ENCODE results near the gene ZIC2.
A peak's percentile ranks its signal among the peaks of the same experiment; 100 is the strongest.

The ZIC2 gene

DNA sequence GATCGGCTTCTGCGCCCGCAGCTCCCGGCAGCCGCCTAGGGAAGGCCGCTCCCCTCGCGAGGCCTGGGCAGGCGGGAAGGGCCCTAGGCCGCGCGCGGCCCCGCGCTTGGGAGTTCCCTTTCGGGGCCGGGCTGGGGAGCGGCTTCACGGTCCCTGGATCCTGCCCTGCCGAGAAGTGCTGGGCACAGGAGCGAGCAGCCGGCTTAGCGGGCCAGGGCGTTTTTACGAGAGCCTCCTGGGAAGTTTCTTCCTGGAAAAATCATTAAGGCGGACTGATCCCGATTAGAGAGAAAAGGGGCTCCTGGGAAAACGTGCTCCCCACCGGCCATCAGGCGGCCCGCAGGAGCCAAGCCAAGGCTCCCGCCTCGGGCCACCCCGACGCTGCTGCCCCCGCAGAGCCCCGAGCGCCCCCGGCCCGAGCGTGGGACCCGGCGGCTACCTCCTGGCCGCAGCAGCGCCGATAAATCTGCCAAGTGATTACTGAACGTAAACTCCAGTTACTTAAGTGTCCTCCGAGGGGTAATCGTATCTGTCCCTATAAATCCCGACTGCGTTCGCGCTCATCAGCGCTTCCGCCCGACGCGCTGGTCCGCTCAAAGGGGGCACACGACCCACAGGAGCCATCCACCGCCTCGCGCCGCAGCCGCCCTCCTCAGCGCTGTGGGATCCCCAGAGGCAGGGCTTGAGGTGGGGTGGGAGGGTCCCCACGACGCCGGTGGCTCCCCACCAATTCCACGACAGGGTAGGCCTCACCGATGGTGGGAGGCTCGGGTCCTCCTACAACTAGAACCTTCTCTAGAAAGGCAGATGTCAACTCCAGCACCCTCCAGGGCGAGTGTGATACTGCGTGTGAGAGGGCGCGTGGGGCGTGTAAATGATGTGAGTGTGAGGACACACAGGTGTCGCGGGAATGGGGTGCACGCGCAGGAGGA is 12.8 kb upstream of the ZIC2 start:
- peaks cover 42% of the 10 kb centered on the region for H3K4me1 ChIP-seq (ENCODE audit: control insufficient read depth, insufficient read depth, low read length)
- peaks cover 26% of the 10 kb centered on the region for H3K36me3 ChIP-seq (ENCODE audit: control insufficient read depth, insufficient read depth, low read length)
- H3K9ac ChIP-seq (ENCODE audit: low read length) = peak overlapping the region; percentile 84
- H3K27ac ChIP-seq (ENCODE audit: low read depth, low read length) = 0 out of 2 replicates have a peak overlapping the region, but pooled peaks have one; percentile 46
- peak overlapping the region; percentile 91 for H3K4me3 ChIP-seq (ENCODE audit: low read depth, low read length)
- H3K9me3 ChIP-seq (ENCODE audit: control insufficient read depth, insufficient read depth, low read depth, low read length) = no peaks in the 10 kb centered on the region
- peaks cover 68% of the 10 kb centered on the region for H3K27me3 ChIP-seq (ENCODE audit: control insufficient read depth, insufficient read depth, low read length)

DNA sequence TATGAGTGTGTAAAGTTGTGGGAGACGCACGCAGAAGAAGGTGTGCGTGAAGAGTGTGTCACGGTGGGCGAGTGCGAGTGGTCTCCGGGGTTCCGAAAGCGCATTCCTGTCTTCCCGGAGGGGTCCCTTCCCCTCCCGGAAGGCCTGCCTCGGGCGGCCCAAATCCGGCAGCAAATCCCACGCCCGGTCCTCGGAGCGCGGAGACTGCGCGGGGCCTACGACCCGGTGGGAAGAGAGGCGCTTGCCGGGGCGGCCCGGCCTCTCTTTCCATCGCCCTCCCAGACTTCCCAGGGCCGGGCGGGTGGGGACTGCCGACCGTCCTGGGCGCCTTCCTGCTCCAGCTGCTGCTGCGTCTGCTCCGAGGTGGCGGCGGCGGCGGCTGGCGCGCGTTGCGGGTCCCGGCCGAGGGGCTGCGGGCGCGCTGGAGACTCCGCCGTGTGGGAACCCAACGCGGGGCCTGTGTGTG is 12.1 kb upstream of the ZIC2 start:
- Histone ChIP-seq H3K4me3 (ENCODE audit: low read depth, low read length) (peak overlapping the region; percentile 91), H3K9me3 (ENCODE audit: control insufficient read depth, insufficient read depth, low read depth, low read length) (no peaks in the 10 kb centered on the region), H3K9ac (ENCODE audit: low read length) (peak overlapping the region; percentile 84), H3K27ac (ENCODE audit: low read depth, low read length) (no peak overlapping the region), H3K4me1 (ENCODE audit: control insufficient read depth, insufficient read depth, low read length) (peaks cover 47% of the 10 kb centered on the region), H3K36me3 (ENCODE audit: control insufficient read depth, insufficient read depth, low read length) (peaks cover 19% of the 10 kb centered on the region), H3K27me3 (ENCODE audit: control insufficient read depth, insufficient read depth, low read length) (peaks cover 74% of the 10 kb centered on the region)

DNA sequence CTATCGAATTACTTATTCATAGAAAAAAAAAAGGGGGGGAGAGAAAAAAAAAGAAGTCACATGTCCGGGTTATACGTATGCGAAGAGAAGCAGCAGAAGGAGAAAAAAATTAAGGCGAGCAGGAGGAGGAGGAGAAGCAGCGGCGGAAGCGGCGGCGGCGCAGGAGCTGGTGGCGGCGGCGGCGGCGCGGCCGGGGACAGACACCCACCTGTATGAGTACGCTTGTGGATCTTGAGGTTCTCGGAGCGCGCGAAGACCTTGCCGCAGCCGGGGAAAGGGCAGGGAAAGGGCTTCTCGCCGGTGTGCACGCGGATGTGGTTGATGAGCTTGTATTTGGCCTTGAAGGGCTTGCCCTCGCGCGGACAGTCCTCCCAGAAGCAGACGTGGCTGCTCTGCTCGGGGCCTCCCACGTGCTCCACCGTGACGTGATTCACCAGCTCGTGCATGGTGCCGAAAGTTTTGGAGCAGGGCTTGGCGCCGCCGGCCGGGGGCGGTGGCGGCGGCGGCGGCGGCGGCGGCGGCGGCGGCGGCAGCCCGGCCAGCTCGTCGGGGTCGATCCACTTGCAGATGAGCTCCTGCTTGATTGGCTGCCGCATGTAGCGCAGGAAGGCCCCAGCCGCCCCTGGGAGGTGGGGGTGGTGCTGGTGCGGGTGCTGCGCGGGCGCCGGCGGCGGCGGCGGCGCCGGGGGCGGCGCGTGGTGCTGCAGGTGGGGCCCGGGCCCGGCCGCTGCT is 11.5 kb upstream of the ZIC2 start:
- Histone ChIP-seq H3K4me3 (ENCODE audit: low read depth, low read length) (peak overlapping the region; percentile 91), H3K27me3 (ENCODE audit: control insufficient read depth, insufficient read depth, low read length) (peaks cover 80% of the 10 kb centered on the region), H3K4me1 (ENCODE audit: control insufficient read depth, insufficient read depth, low read length) (peaks cover 53% of the 10 kb centered on the region), H3K36me3 (ENCODE audit: control insufficient read depth, insufficient read depth, low read length) (peaks cover 15% of the 10 kb centered on the region), H3K9me3 (ENCODE audit: control insufficient read depth, insufficient read depth, low read depth, low read length) (no peaks in the 10 kb centered on the region), H3K9ac (ENCODE audit: low read length) (peak overlapping the region; percentile 84), H3K27ac (ENCODE audit: low read depth, low read length) (no peak overlapping the region)

DNA sequence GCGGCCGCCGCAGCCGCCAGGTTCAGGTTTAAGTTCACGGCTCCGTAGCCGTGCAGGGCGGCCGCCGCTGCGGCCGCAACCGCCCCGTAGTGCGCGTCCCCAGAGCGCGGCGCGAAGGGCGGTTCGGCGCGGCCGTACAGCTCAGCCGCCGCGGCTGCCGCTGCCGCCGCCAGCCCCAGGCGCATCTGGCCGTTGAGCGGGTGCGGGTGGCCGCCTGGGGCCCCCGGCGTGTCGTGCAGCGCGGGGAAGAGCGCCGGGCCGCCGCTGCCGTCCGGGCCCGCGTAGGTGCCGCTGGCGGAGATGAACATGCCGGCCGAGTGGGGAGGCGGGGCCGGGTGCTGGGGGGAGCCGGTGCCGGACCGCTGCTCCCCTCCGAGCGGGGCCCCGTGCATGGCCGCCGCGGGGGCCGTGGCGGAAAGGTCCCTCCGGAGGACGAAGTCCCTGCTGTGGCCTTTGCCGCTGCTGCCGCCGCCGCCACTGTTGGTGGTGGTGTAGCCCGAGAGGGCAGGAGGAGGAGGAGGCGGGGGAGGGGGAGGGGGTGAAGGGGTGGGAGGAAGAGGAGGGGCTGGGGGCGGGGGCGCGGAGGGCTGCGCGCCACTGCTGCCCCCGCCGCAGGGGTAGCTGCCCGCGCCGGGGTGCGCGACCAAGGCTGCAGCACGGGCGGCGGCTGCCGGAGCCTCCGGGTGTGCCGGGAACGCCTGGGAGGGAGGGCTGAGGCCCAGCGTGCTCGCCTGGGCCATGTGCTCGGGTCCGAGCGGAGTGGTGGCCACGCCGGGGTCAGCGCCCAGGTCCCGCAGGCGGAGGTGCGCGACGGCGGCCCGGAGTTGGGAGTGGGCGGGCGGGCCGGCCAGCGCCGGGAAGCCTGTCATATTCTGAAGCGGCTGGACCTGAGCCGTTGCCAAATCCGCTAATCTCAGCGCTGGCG is 10.7 kb upstream of the ZIC2 start:
- Histone ChIP-seq H3K4me1 (ENCODE audit: control insufficient read depth, insufficient read depth, low read length) (peaks cover 55% of the 10 kb centered on the region), H3K9ac (ENCODE audit: low read length) (peak overlapping the region; percentile 66), H3K36me3 (ENCODE audit: control insufficient read depth, insufficient read depth, low read length) (peaks cover 8% of the 10 kb centered on the region; the same call in 1 of the 2 replicates), H3K9me3 (ENCODE audit: control insufficient read depth, insufficient read depth, low read depth, low read length) (no peaks in the 10 kb centered on the region), H3K4me3 (ENCODE audit: low read depth, low read length) (peak overlapping the region; percentile 91), H3K27me3 (ENCODE audit: control insufficient read depth, insufficient read depth, low read length) (peaks cover 82% of the 10 kb centered on the region), H3K27ac (ENCODE audit: low read depth, low read length) (no peak overlapping the region)

DNA sequence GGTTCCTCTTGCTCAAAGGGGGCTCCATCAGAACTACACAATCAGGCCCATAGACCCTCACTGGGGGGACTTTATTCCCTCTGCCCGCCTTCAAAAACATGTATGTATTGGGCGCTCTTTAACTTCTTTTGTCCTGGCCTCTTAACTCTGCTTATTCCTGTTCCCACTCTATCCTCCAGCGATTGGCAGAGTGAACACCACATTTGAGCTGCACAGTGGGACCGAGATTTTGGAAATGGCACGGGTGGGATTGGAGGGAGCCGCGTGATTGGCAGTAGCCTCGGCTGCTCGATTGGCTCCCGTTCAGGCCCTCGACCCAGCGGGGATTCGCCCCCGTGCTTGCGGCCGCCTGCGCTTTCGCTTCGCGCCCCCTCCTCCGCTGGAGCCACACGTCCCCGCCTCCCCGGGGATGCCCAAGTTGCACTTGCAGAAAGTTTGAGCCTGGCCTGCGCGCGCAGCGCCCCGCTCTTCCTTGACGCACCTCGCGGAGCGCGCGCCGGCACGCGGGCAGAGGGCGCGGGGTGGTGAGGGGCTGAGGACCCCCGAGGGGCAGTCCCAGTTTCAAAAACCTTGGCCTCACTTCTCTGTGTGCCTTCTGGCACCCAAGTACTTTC is 9.9 kb upstream of the ZIC2 start, which contains the start of gene ZIC5:
ZIC5 (minus strand) TSS at position 192 of the 614 bp plus-strand sequence; CDS start at position 28, 164 bp downstream.
- H3K27me3 ChIP-seq (ENCODE audit: control insufficient read depth, insufficient read depth, low read length) = peaks cover 86% of the 10 kb centered on the region
- H3K9ac ChIP-seq (ENCODE audit: low read length) = peak within 1 kb of the TSS; percentile 66
- H3K4me3 ChIP-seq (ENCODE audit: low read depth, low read length) = peak within 1 kb of the TSS; percentile 91

DNA sequence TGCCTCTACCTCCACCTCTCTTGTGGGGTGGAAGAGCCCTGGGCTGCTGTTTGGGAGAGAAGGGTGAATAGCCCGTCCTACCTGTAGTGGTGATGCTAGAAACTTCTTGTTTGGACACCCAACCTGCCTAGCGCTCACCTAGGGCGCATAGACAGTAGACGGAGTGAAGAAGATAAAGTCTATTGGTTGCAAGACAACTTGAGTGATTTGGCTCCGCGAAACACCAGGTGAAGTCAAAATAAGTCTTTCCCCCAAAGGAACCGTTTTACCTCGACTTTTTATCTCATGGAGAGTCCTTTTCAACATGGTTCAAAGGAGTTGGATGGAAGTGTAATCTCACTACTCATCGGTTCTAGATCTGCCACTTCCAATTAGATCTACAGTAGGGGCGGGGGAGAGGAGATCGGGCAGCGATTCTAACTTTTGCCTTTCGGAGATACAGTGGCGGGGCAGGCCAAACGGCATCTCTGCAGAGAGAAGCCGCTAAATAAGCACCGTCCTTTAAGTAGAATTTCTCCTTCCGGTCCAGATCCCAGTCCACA is 9.3 kb upstream of the ZIC2 start:
- H3K4me3 ChIP-seq (ENCODE audit: low read depth, low read length) = peak overlapping the region; percentile 91
- H3K27ac ChIP-seq (ENCODE audit: low read depth, low read length) = no peak overlapping the region
- H3K27me3 ChIP-seq (ENCODE audit: control insufficient read depth, insufficient read depth, low read length) = peaks cover 87% of the 10 kb centered on the region
- H3K4me1 ChIP-seq (ENCODE audit: control insufficient read depth, insufficient read depth, low read length) = peaks cover 53% of the 10 kb centered on the region
- H3K36me3 ChIP-seq (ENCODE audit: control insufficient read depth, insufficient read depth, low read length) = peaks cover 8% of the 10 kb centered on the region; the same call in 1 of the 2 replicates
- no peaks in the 10 kb centered on the region for H3K9me3 ChIP-seq (ENCODE audit: control insufficient read depth, insufficient read depth, low read depth, low read length)
- no peak overlapping the region for H3K9ac ChIP-seq (ENCODE audit: low read length)

More for the DNA sequence above, 9.9 kb upstream of the ZIC2 start, which contains the start of gene ZIC5:
- peaks cover 8% of the 10 kb centered on the region; the same call in 1 of the 2 replicates for H3K36me3 ChIP-seq (ENCODE audit: control insufficient read depth, insufficient read depth, low read length)
- no peak within 1 kb of the TSS for H3K27ac ChIP-seq (ENCODE audit: low read depth, low read length)
- H3K9me3 ChIP-seq (ENCODE audit: control insufficient read depth, insufficient read depth, low read depth, low read length) = no peaks in the 10 kb centered on the region
- H3K4me1 ChIP-seq (ENCODE audit: control insufficient read depth, insufficient read depth, low read length) = peaks cover 53% of the 10 kb centered on the region

DNA sequence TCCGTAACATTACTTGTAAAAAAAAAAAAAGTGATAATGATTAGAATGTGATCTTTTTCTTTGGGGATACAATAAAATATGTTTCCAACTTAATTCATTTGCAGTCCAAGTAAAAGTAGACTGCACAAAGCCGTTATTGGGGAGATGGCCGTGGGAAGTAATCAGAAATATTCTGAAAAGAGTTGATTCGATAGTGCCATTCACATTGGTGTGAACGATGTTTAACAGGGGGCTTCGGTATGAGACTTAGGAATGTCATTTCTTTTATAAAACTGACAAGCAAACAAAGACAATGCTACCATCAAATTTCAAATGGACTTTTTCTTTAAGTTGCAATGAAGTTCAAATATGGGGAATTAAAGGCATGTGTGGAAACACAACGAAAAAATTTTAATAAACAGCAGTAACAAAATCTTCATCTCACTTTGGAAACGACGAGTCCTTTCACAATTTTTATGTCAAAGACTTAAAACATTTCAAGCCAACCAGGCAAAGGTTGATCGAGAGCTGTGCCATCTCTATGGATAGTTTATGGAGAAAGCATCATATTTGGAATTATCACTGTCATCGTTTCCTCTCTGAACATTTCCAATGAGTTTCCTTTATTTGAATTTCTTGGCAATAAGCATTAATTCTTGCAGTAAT is 8.3 kb upstream of the ZIC2 start:
- Histone ChIP-seq H3K9me3 (ENCODE audit: control insufficient read depth, insufficient read depth, low read depth, low read length) (no peaks in the 10 kb centered on the region), H3K27ac (ENCODE audit: low read depth, low read length) (no peak overlapping the region), H3K36me3 (ENCODE audit: control insufficient read depth, insufficient read depth, low read length) (peaks cover 5% of the 10 kb centered on the region; the same call in 1 of the 2 replicates), H3K9ac (ENCODE audit: low read length) (no peak overlapping the region), H3K4me1 (ENCODE audit: control insufficient read depth, insufficient read depth, low read length) (peaks cover 58% of the 10 kb centered on the region), H3K4me3 (ENCODE audit: low read depth, low read length) (0 out of 2 replicates have a peak overlapping the region, but pooled peaks have one; percentile 91), H3K27me3 (ENCODE audit: control insufficient read depth, insufficient read depth, low read length) (peaks cover 87% of the 10 kb centered on the region)

DNA sequence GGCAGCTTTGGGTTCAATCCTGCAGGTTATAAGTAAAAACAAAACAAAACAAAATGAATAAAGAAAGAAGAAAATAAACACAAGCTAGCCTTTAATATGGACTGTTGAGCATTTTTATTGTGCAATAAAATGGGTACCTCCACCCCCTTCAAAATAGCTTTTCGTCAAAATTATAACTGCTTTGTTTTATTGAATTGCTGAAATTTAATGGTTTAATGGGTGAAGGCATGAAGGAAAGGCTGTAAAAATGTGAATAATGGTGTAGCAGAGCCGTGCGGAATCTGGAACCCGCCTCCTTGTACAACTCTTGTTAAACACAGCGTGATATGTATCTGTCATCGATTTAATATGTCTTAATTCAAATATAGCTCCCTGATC is 7.8 kb upstream of the ZIC2 start:
- H3K4me3 ChIP-seq (ENCODE audit: low read depth, low read length) = no peak overlapping the region
- no peak overlapping the region for H3K27ac ChIP-seq (ENCODE audit: low read depth, low read length)
- no peak overlapping the region for H3K9ac ChIP-seq (ENCODE audit: low read length)
- peaks cover 5% of the 10 kb centered on the region; the same call in 1 of the 2 replicates for H3K36me3 ChIP-seq (ENCODE audit: control insufficient read depth, insufficient read depth, low read length)
- peaks cover 87% of the 10 kb centered on the region for H3K27me3 ChIP-seq (ENCODE audit: control insufficient read depth, insufficient read depth, low read length)
- no peaks in the 10 kb centered on the region for H3K9me3 ChIP-seq (ENCODE audit: control insufficient read depth, insufficient read depth, low read depth, low read length)
- peaks cover 61% of the 10 kb centered on the region for H3K4me1 ChIP-seq (ENCODE audit: control insufficient read depth, insufficient read depth, low read length)

DNA sequence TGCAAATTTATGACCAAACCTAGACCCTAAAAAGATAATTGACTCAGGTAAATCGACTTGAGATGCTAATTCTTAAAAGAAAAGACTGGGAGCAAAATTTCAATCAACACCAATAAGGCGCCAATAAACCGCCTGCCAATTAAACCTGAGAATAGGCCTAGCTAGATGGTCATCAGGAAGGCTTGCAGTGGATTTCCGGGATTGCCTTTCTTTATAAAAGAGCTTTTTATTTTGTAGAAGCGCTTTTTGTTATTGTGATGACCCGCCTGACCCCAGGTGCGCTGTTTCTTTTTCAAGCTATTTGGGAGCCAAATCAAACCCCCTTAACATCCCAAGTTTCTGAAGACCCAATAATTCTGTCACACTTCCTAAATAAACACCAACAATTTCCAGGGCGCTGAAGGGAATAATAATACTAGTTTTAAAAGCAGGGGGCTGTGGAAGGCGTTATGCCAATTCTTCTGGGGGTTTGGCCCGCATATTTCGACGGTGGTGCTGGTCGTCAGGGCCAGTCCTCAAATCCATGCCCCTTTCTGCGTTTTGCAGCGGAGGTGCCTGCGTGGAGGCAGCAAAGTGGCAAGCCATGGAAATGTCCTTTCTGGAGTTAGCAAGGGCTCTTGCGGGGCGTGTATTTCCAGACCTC is 7.2 kb upstream of the ZIC2 start:
- Histone ChIP-seq H3K4me3 (ENCODE audit: low read depth, low read length) (peak overlapping the region; percentile 33), H3K36me3 (ENCODE audit: control insufficient read depth, insufficient read depth, low read length) (peaks cover under 1% of the 10 kb centered on the region; the same call in 1 of the 2 replicates), H3K27ac (ENCODE audit: low read depth, low read length) (peak overlapping the region; percentile 15), H3K9ac (ENCODE audit: low read length) (peak overlapping the region; percentile 52), H3K27me3 (ENCODE audit: control insufficient read depth, insufficient read depth, low read length) (peaks cover 87% of the 10 kb centered on the region), H3K4me1 (ENCODE audit: control insufficient read depth, insufficient read depth, low read length) (peaks cover 58% of the 10 kb centered on the region), H3K9me3 (ENCODE audit: control insufficient read depth, insufficient read depth, low read depth, low read length) (no peaks in the 10 kb centered on the region)

All from HUES6 (cell line).